GM12891 (cell line): ENCODE results near the gene JOSD2.

ENCODE experiments used
- PAX5 ChIP-seq: IDR thresholded peaks from 2 replicates; pipeline ENCODE4 v1.6.1; 2011; ENCODE audit warnings: low read length, moderate library complexity, mild to moderate bottlenecking; ENCODE audit not compliant: insufficient read depth, severe bottlenecking
- POLR2A ChIP-seq: IDR thresholded peaks from 2 replicates; pipeline ENCODE4 v1.6.1; 2011; ENCODE audit warnings: low read depth, low read length, control low read depth
- POLR2AphosphoS5 ChIP-seq: IDR thresholded peaks from 2 replicates; pipeline ENCODE4 v1.6.1; 2011; ENCODE audit warnings: low read depth, low read length, control low read depth
- POU2F2 ChIP-seq: IDR thresholded peaks from 2 replicates; pipeline ENCODE4 v1.6.1; 2011; ENCODE audit warnings: low read depth, mild to moderate bottlenecking, control low read depth, low read length, moderate library complexity
- SPI1 ChIP-seq: IDR thresholded peaks from 2 replicates; pipeline ENCODE4 v1.6.1; 2011; ENCODE audit warnings: low read depth, low read length, control low read depth
- TAF1 ChIP-seq: IDR thresholded peaks from 2 replicates; pipeline ENCODE4 v1.6.1; 2011; ENCODE audit warnings: low read depth, low read length, control low read depth

GRCh38 chr19:50481351-50482149 lies 29.4 kb downstream of the JOSD2 start:
- no peak for TF ChIP-seq POLR2A
- TF ChIP-seq POLR2AphosphoS5: no peak
- TF ChIP-seq TAF1: no peak
- TF ChIP-seq PAX5: no peak
- no peak for TF ChIP-seq SPI1
- TF ChIP-seq POU2F2: no peak
